CD4-positive, alpha-beta T cell treated with Interleukin-6 for 4 hours (primary cell): ENCODE results near the gene NR1I3.

Experiments used
- DNase-seq: peaks from one replicate; pipeline ENCODE4 v3.0.0-alpha.2; 2020; ENCODE audit warnings: mixed read lengths

Gene NR1I3

GRCh38 chr1:161193561-161194235 lies 44.3 kb downstream of the NR1I3 start:
- DNase-seq: no peak

GRCh38 chr1:161192476-161193465 lies 45.2 kb downstream of the NR1I3 start:
- peak; percentile 78 for DNase-seq

- DNase-seq: no peak
Observed at GRCh38 chr1:161191971-161192370, 46.0 kb downstream of the NR1I3 start.

- no peak for DNase-seq
Observed at GRCh38 chr1:161190962-161191521, 47.0 kb downstream of the NR1I3 start.

- no peak for DNase-seq
Observed at GRCh38 chr1:161189036-161189435, 49.0 kb downstream of the NR1I3 start.

- DNase-seq: no peak
Observed at GRCh38 chr1:161188381-161188780, 49.6 kb downstream of the NR1I3 start.

GRCh38 chr1:161187311-161187710 lies 50.7 kb downstream of the NR1I3 start:
- peak; percentile 31 for DNase-seq

- peak; percentile 29 for DNase-seq
Observed at GRCh38 chr1:161185732-161186311, 52.2 kb downstream of the NR1I3 start.

GRCh38 chr1:161185282-161185682 lies 52.7 kb downstream of the NR1I3 start:
- DNase-seq: peak; percentile 86

- DNase-seq: peak; percentile 78
Observed at GRCh38 chr1:161182214-161182613, 55.8 kb downstream of the NR1I3 start.

- DNase-seq: peak; percentile 41
Observed at GRCh38 chr1:161180639-161181038, 57.4 kb downstream of the NR1I3 start.

GRCh38 chr1:161179698-161180097 lies 58.3 kb downstream of the NR1I3 start:
- DNase-seq: no peak
